ENCODE measurements around the gene HOXD8.

Gene HOXD8

GRCh38 chr2:176157499-176158185, 28.1 kb downstream of the HOXD8 start:
- DNase-seq (ENCODE audit: low spot score) (no peak), FAIRE-seq (no peak)

- FAIRE-seq (no peak), DNase-seq (ENCODE audit: low spot score) (no peak)
These were observed 28.7 kb downstream of the HOXD8 start for GRCh38 chr2:176158186-176158591.

GRCh38 chr2:176158855-176159662, 29.6 kb downstream of the HOXD8 start:
- no peak for FAIRE-seq
- DNase-seq (ENCODE audit: low spot score), result no peak

GRCh38 chr2:176159663-176160250, 30.3 kb downstream of the HOXD8 start:
- FAIRE-seq (no peak), DNase-seq (ENCODE audit: low spot score) (no peak)

- FAIRE-seq, result no peak
These were observed 30.9 kb downstream of the HOXD8 start for GRCh38 chr2:176160251-176160985.

GRCh38 chr2:176160986-176161824, 31.7 kb downstream of the HOXD8 start:
- DNase-seq (ENCODE audit: low spot score) (no peak), FAIRE-seq (no peak)

More at GRCh38 chr2:176160251-176160985, 30.9 kb downstream of the HOXD8 start:
- no peak for DNase-seq (ENCODE audit: low spot score)

GRCh38 chr2:176161825-176162626, 32.5 kb downstream of the HOXD8 start:
- FAIRE-seq, result no peak

GRCh38 chr2:176162911-176163671, 33.6 kb downstream of the HOXD8 start:
- DNase-seq (ENCODE audit: low spot score) (no peak), FAIRE-seq (no peak)

More at GRCh38 chr2:176161825-176162626, 32.5 kb downstream of the HOXD8 start:
- DNase-seq (ENCODE audit: low spot score), result no peak

- DNase-seq (ENCODE audit: low spot score) (no peak), FAIRE-seq (no peak)
These were observed 34.2 kb downstream of the HOXD8 start for GRCh38 chr2:176163672-176164056.

GRCh38 chr2:176164201-176164600, 34.7 kb downstream of the HOXD8 start:
- FAIRE-seq (no peak), DNase-seq (ENCODE audit: low spot score) (no peak)

- no peak for FAIRE-seq
- no peak for DNase-seq (ENCODE audit: low spot score)
These were observed 35.3 kb downstream of the HOXD8 start for GRCh38 chr2:176164611-176165369.

GRCh38 chr2:176165370-176166050, 36.0 kb downstream of the HOXD8 start:
- DNase-seq (ENCODE audit: low spot score) (no peak), FAIRE-seq (no peak)

GRCh38 chr2:176166272-176166671, 36.8 kb downstream of the HOXD8 start:
- DNase-seq (ENCODE audit: low spot score) (no peak), FAIRE-seq (no peak)

- no peak for FAIRE-seq
These were observed 37.9 kb downstream of the HOXD8 start for GRCh38 chr2:176167398-176167797.

GRCh38 chr2:176169181-176169580, 39.7 kb downstream of the HOXD8 start:
- FAIRE-seq, result no peak

More at GRCh38 chr2:176167398-176167797, 37.9 kb downstream of the HOXD8 start:
- no peak for DNase-seq (ENCODE audit: low spot score)

GRCh38 chr2:176169711-176170110, 40.2 kb downstream of the HOXD8 start:
- DNase-seq (ENCODE audit: low spot score), result no peak
- no peak for FAIRE-seq

More at GRCh38 chr2:176169181-176169580, 39.7 kb downstream of the HOXD8 start:
- no peak for DNase-seq (ENCODE audit: low spot score)

- FAIRE-seq (no peak), DNase-seq (ENCODE audit: low spot score) (no peak)
These were observed 41.2 kb downstream of the HOXD8 start for GRCh38 chr2:176170602-176171305.

All from urothelium cell line (cell line).